Smooth muscle cell of the brain vasculature (primary cell): ENCODE data around the gene NETO2.
"Not testable (repeated sequence)": the region's sequence is repeated elsewhere in the genome, so short reads cannot be mapped to it uniquely, and the experiment has no call there.

Source experiments
- DNase-seq: peaks from one replicate; pipeline ENCODE4 v3.0.0-alpha.2; 2012; ENCODE audit warnings: low read depth, low spot score

Gene NETO2

GRCh38 chr16:47134550-47134949 lies 9.2 kb downstream of the NETO2 start:
- DNase-seq = no peak

- no peak for DNase-seq
Measured at GRCh38 chr16:47132308-47132707, 11.4 kb downstream of the NETO2 start.

- DNase-seq = no peak
Measured at GRCh38 chr16:47129755-47130435, 13.8 kb downstream of the NETO2 start.

GRCh38 chr16:47127541-47127940 lies 16.2 kb downstream of the NETO2 start:
- DNase-seq = no peak

GRCh38 chr16:47125757-47126156 lies 18.0 kb downstream of the NETO2 start:
- no peak for DNase-seq

GRCh38 chr16:47113130-47113529 lies 30.6 kb downstream of the NETO2 start:
- DNase-seq = no peak

GRCh38 chr16:47110939-47111338 lies 32.8 kb downstream of the NETO2 start:
- no peak for DNase-seq

GRCh38 chr16:47109361-47109760 lies 34.4 kb downstream of the NETO2 start:
- DNase-seq = no peak

GRCh38 chr16:47102921-47103320 lies 40.8 kb downstream of the NETO2 start:
- DNase-seq = not testable (repeated sequence)

- not testable (repeated sequence) for DNase-seq
Measured at GRCh38 chr16:47097154-47097553, 46.6 kb downstream of the NETO2 start.

GRCh38 chr16:47096297-47096696 lies 47.4 kb downstream of the NETO2 start:
- no peak for DNase-seq

GRCh38 chr16:47084198-47084597 lies 59.5 kb downstream of the NETO2 start:
- DNase-seq = no peak

GRCh38 chr16:47082099-47082865 lies 61.5 kb downstream of the NETO2 start:
- DNase-seq = no peak

- DNase-seq = no peak
Measured at GRCh38 chr16:47081115-47081514, 62.6 kb downstream of the NETO2 start.

- no peak for DNase-seq
Measured at GRCh38 chr16:47079860-47080259, 63.9 kb downstream of the NETO2 start.

- no peak for DNase-seq
Measured at GRCh38 chr16:47073223-47074155, 70.3 kb downstream of the NETO2 start.

- DNase-seq = no peak
Measured at GRCh38 chr16:47072158-47072557, 71.6 kb downstream of the NETO2 start.

- DNase-seq = no peak
Measured at GRCh38 chr16:47069841-47070584, 73.7 kb downstream of the NETO2 start.

GRCh38 chr16:47069313-47069712 lies 74.4 kb downstream of the NETO2 start:
- no peak for DNase-seq

GRCh38 chr16:47067203-47067602 lies 76.5 kb downstream of the NETO2 start:
- DNase-seq = no peak
